Smooth muscle cell (in vitro differentiated cells): ENCODE data around the gene SLC66A2. TPM values are rescaled to one million over a fixed set of nuclear protein-coding genes. Genes with fewer than 3 reads are reported as not detected.

Experiments
- DNase-seq: peaks from one replicate; lab custom pipeline; 2025; ENCODE audit not compliant: unreplicated experiment; lab: John Stamatoyannopoulos, UW
- H2AFZ ChIP-seq: fragments of 200-600 bp; sonication (generic); 2 replicates; pipeline ENCODE4 v1.6.0; 2016; ENCODE audit warnings: antibody characterized with exemption, low read depth, mild to moderate bottlenecking
- H3F3A ChIP-seq: fragments of 200-600 bp; sonication (generic); 2 replicates; pipeline ENCODE4 v1.6.0; 2017; ENCODE audit warnings: antibody characterized with exemption, low read depth
- H3K27ac ChIP-seq: fragments of 200-600 bp; sonication (generic); 2 replicates; pipeline ENCODE4 v1.5.1; 2016; ENCODE audit warnings: low read depth, mild to moderate bottlenecking
- H3K27me3 ChIP-seq: fragments of 200-600 bp; sonication (generic); 2 replicates; pipeline ENCODE4 v1.6.1; 2016; ENCODE audit warnings: low read depth, mild to moderate bottlenecking
- H3K36me3 ChIP-seq: fragments of 200-600 bp; sonication (generic); 2 replicates; pipeline ENCODE4 v1.5.1; 2016; ENCODE audit warnings: low read depth
- H3K4me1 ChIP-seq: fragments of 200-600 bp; sonication (generic); 2 replicates; pipeline ENCODE4 v1.5.1; 2016; ENCODE audit warnings: low read depth
- H3K4me2 ChIP-seq: fragments of 200-600 bp; sonication (generic); 2 replicates; pipeline ENCODE4 v1.6.0; 2016; ENCODE audit warnings: mild to moderate bottlenecking
- H3K4me3 ChIP-seq: fragments of 200-600 bp; sonication (generic); 2 replicates; pipeline ENCODE4 v1.5.1; 2016; ENCODE audit warnings: mild to moderate bottlenecking
- H3K79me2 ChIP-seq: fragments of 200-600 bp; sonication (generic); 2 replicates; pipeline ENCODE4 v1.6.0; 2016; ENCODE audit warnings: low read depth, mild to moderate bottlenecking
- H3K9ac ChIP-seq: fragments of 200-600 bp; sonication (generic); 2 replicates; pipeline ENCODE4 v1.6.0; 2016; ENCODE audit warnings: low read depth
- H3K9me3 ChIP-seq: fragments of 200-600 bp; sonication (generic); replicated peaks from 2 replicates; pipeline ENCODE4 v1.5.1; 2016; ENCODE audit warnings: low read depth
- H4K20me1 ChIP-seq: fragments of 200-600 bp; sonication (generic); 2 replicates; pipeline ENCODE4 v1.6.0; 2016; ENCODE audit warnings: low read depth
- WGBS: methylation state at CpG from one replicate; pipeline ENCODE4 v1.1.7; 2016; ENCODE audit warnings: low lambda C conversion rate; 5-methylcytosine and 5-hydroxymethylcytosine counted together
- polyA plus RNA-seq: library from polyadenylated mRNA; unstranded; fragments of >200 nt; fragmentation: Nextera tagmentation; extraction: Ambion mirVana; gene quantifications from 2 replicates; pipeline ENCODE4 v1.2.1, GENCODE V29; 2016
- total RNA-seq: library from RNA; depleted of rRNA; stranded (reverse); fragments of >200 nt; gene quantifications from 2 replicates; pipeline ENCODE4 v1.2.3, GENCODE V29; 2014
- TF ChIP-seq, protein P1 (sequence below): fragments of 200-600 bp; sonication (generic); IDR thresholded peaks from 2 replicates; pipeline ENCODE4 v1.5.1; 2017; ENCODE audit warnings: borderline replicate concordance, mild to moderate bottlenecking, antibody characterized with exemption; ENCODE audit not compliant: insufficient read depth, poor library complexity, severe bottlenecking

The SLC66A2 gene
- total and polyA plus RNA-seq, 2 experiments from 2014 or later: 23.6 to 37.9 TPM

DNA sequence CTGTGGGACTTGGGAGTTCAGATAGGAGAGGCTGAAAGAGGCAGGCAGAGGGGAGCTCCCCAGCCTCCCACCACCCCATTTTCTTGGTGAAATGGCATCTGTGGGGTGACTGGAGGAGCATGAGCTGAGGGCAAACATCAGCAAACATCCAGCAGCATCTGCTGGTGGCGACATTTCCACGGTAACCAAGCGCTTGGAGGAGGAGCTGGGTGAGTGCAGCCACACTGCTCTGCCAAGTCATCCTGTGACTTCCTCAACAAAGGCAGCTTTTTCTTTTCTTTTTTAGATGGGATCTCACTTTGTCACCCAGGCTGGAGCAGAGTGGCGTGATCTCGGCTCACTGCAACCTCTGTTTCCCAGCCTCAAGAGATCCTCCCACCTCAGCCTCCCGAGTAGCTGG, 31.3 kb upstream of the SLC66A2 start:
- Histone ChIP-seq H4K20me1 (peaks cover 100% of the 10 kb centered on the region), H3F3A (no peaks in the 10 kb centered on the region), H2AFZ (no peak overlapping the region), H3K9ac (no peak overlapping the region), H3K9me3 (no peaks in the 10 kb centered on the region), H3K4me1 (peaks cover 9% of the 10 kb centered on the region), H3K79me2 (peaks cover 100% of the 10 kb centered on the region), H3K4me2 (no peak overlapping the region), H3K36me3 (no peaks in the 10 kb centered on the region), H3K27ac (no peak overlapping the region), H3K27me3 (no peaks in the 10 kb centered on the region), H3K4me3 (no peak overlapping the region)
- TF ChIP-seq, protein P1, sequence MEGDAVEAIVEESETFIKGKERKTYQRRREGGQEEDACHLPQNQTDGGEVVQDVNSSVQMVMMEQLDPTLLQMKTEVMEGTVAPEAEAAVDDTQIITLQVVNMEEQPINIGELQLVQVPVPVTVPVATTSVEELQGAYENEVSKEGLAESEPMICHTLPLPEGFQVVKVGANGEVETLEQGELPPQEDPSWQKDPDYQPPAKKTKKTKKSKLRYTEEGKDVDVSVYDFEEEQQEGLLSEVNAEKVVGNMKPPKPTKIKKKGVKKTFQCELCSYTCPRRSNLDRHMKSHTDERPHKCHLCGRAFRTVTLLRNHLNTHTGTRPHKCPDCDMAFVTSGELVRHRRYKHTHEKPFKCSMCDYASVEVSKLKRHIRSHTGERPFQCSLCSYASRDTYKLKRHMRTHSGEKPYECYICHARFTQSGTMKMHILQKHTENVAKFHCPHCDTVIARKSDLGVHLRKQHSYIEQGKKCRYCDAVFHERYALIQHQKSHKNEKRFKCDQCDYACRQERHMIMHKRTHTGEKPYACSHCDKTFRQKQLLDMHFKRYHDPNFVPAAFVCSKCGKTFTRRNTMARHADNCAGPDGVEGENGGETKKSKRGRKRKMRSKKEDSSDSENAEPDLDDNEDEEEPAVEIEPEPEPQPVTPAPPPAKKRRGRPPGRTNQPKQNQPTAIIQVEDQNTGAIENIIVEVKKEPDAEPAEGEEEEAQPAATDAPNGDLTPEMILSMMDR: no peak
- DNase-seq: no peak
- WGBS: 96% methylated on average over 6 of the region's 6 CpGs

DNA sequence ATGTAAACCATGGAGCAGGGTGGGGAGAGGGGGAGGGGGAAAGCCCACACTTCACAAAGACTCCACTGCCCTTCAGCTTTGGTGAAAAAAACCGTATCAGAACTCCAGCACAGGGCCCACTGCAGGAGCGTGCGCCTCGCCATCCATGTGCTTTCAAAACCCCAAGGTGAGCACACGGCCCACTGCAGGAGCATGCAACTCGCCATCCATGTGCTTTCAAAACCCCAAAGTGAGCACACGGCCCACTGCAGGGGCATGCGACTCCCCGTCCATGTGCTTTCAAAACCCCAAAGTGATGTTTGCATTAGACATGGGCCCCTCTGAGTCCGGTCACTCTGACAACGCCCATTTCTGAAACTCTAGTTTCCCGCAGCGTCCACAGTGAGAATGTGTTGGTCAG, 29.1 kb upstream of the SLC66A2 start:
- H3K9ac ChIP-seq: no peak overlapping the region
- H2AFZ ChIP-seq: no peak overlapping the region
- H3K36me3 ChIP-seq: no peaks in the 10 kb centered on the region
- peaks cover 98% of the 10 kb centered on the region for H3K79me2 ChIP-seq
- no peaks in the 10 kb centered on the region for H3K9me3 ChIP-seq
- H4K20me1 ChIP-seq: peaks cover 100% of the 10 kb centered on the region
- TF ChIP-seq, protein P1: no peak
- 96% methylated on average over 13 of the region's 13 CpGs for WGBS
- no peaks in the 10 kb centered on the region for H3K4me1 ChIP-seq
- no peak overlapping the region for H3K27ac ChIP-seq
- H3K4me3 ChIP-seq: no peak overlapping the region
- no peak for DNase-seq
- H3K27me3 ChIP-seq: no peaks in the 10 kb centered on the region
- H3F3A ChIP-seq: no peaks in the 10 kb centered on the region
- no peak overlapping the region for H3K4me2 ChIP-seq

DNA sequence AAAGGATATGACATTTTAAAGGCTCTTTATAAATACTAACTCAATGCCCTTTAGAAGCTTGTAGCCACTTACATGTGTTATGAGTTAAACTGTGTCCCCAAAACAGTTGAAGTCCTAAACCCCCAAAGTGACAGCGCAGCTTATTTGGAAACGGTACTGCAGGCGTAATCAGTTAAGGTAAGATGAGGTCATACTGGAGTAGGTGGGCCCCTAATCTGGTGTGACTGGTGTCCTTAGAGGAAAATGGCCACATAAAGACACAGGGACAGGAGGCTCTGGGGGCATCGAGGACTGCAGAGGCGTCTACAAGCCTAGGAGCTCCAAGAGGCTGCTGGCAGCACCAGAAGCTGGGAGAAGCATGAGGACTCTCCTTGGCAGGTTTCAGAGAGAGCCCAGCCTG, 28.4 kb upstream of the SLC66A2 start:
- no peak overlapping the region for H3K27ac ChIP-seq
- H4K20me1 ChIP-seq: peaks cover 100% of the 10 kb centered on the region
- H3K4me1 ChIP-seq: no peaks in the 10 kb centered on the region

More for the DNA sequence above, 28.4 kb upstream of the SLC66A2 start:
- Histone ChIP-seq H3K9ac (no peak overlapping the region), H3K9me3 (no peaks in the 10 kb centered on the region), H3K27me3 (no peaks in the 10 kb centered on the region), H3K4me3 (no peak overlapping the region), H2AFZ (no peak overlapping the region), H3F3A (no peaks in the 10 kb centered on the region), H3K79me2 (peaks cover 98% of the 10 kb centered on the region), H3K4me2 (no peak overlapping the region), H3K36me3 (no peaks in the 10 kb centered on the region)
- TF ChIP-seq, protein P1: no peak
- DNase-seq: no peak
- WGBS: 95% methylated on average over 5 of the region's 5 CpGs
